Right renal cortex interstitium (tissue), 3 donors: ENCODE measurements around the gene CAP2. TPM values are rescaled to one million over a fixed set of nuclear protein-coding genes. Genes with fewer than 3 reads are reported as not detected.
"Not testable (repeated sequence)": the region's sequence is repeated elsewhere in the genome, so short reads cannot be mapped to it uniquely, and the experiment has no call there.

Source experiments
- DNase-seq, 3 donors: peaks; one replicate each; pipeline ENCODE4 v3.0.0-alpha.2; 2013; ENCODE audit warnings: low read depth in 3 of 3, low spot score in 2 of 3
- polyA plus RNA-seq, 3 donors: library from polyadenylated mRNA; unstranded; fragments of 120-200 nt; gene quantifications; one replicate each; pipeline ENCODE4 v1.2.1, GENCODE V29; 2013; ENCODE audit not compliant: insufficient read length in 3 of 3

CAP2 gene
- polyA plus RNA-seq, 3 donors, result 13.0 to 15.8 (median 13.3) TPM

DNA sequence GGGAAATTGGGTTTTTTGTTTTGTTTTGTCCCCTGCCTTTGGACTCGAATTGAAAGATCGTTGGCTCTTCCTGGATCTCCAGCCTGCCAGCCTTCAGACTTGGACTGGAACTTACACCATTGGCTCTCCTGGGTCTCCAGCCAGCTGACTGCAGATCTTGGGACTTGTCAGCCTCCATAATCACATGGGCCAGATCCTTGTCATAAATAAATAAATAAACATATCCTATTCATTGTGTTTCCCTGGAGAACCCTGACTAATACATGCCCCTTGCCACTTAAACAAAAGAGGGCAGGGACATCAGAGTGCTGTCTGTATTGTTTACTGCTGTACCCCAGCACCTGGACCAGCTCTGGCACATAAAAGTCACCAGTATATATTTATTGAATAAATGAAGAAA lies 101.5 kb downstream of the CAP2 start:
- no peak for DNase-seq

DNA sequence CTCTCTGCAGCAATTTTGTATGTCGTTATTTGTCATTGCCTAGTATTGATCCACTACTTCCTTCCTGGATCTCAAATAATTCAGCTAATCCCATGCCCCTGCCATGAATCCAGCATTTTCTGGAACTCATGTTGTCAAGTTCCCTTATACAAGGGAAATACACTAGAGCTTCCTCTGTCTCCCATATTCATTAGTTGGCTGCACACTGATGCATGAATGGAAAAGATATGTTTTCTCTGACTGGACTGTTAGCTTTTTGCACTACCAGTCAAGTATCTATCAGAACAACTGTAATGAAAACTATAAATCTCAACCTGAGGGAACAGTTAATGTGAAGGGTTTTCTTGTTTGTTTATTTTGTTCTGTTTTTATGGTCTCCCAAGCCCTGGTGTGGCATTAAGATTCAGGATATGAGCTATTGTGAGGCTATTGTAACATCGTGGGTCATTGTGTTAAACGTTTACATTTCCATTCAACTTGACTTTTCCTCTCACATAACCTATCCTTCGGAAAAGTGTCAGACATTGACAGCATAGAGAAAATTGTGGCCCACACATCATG lies 104.2 kb downstream of the CAP2 start:
- no peak for DNase-seq

DNA sequence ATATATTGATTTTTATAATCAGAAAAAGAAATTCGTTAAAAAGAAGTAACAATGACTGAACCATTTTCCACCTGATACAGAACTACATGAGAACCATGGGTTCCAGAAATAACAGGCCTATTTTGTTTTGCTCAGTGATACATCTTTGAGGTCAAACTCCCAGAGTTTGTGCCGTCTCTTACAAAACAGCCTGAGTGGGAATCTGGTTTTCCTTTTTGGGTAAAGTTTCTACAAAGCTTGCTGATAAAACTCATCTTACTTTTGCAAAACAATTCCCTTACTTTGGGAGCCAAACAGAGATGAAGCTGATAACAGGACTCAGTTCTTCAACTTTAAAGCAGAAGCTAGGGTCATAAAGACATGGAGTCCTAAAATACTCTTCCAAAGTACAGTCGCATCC lies 108.0 kb downstream of the CAP2 start:
- no peak for DNase-seq

DNA sequence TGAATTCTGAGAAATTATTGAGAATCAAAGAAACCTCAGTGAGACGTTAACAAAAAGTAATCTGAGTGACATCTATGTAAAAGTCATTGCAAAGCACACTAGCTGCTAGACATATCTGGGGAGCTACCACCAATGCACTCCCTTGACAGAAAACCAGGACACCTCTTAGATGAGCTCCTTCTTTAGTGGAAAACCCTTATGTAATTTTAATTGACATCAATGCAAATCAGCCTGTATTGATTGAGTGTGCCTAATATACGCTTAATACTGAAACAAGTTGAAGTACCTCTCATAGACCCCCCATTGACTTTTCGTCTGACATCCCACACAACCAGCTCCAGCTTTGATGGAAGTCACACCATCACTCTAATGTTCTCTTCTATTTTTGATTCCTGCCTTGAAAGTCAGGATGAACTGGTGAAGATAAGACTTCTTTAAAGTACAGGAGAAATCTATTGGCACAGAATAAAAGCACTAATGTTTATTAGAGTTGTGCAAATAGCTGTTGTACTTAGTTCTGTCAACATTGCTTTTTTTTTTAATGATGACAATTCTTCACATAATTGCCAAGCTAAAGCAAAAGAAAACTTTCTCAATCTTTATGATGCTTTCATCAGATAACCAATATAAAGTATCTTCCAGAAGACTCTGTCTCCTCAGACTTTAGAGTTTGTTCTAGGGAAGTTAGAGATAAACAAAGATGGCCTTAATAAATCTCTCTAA lies 108.7 kb downstream of the CAP2 start:
- no peak for DNase-seq

DNA sequence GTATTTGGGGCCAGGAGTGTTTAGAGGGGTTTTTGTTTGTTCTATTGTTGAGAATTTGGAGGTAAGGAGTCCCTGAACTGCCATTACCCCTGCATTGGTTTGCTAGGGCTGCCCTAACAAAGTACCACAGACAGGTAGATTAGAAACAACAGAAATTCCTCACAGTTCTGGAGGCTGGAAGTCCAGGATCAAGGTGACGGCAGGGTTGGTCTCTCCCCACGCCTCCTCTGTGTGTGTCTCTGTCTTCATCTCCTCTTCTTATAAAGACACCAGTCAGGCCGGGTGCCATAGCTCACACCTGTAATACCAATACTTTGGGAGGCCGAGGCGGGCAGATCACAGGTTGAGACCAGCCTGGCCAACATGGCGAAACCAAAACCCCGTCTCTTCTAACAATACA lies 109.7 kb downstream of the CAP2 start:
- no peak for DNase-seq

DNA sequence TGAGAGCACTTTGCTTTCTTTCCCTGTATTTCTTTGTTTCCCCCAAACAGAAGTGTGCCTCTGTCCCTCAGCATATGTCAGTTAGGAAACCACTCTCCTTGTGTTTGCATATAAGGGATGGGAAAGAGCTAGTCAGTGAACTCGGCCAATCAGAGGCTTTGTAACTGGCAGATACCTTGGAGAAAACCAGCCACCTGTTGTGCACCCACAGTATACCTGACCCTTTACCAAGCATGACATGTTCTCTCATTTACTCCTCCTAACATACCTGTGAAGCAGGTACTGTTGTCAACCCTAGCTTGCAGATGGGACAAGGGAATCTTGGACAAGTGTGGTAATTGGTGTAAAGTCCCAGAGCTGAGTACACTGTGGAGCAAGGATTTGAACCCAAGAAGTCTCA lies 110.6 kb downstream of the CAP2 start:
- DNase-seq, result no peak

DNA sequence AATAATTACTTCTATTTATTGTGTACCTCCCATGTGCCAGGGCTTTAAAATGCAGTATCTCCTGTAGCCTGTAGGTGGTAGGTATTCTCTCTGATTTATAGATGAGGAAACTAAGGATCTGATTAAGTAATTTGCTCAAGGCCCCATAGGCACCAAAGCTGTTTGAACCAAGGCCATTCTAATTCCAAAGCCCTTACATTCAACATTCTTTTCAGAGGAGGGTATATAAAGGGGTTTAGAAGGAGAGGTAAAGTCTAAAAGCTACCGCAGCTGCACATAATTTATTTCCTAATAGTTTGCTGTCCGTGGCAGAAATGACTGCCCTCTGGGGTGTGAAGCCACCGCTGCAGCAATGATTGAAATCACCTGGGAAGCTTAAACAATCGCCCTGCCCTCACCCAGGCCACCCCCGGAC lies 111.7 kb downstream of the CAP2 start:
- no peak for DNase-seq

DNA sequence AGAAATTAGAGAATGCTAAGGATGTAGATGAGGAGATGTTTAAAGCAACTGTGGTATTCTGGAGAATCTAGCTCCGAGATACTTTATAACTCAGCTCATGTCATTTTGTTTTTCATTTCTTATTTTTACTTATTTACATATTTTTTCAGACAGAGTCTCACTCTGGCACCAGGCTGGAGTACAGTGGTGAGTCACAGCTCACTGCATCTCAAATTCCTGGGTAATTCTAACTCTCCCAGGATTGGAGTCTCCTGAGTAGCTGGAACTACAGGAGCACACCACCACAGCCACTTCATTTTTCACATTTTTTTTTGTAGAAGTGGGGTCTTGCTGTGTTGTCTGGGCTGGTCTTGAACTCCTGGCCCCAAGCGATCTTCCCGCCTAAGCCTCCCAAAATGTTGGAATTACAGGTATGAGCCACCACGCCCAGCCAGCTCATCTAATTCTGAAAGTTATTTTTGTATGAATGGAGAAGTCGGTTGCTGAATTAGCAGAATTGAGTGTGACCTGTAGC lies 112.4 kb downstream of the CAP2 start:
- no peak for DNase-seq

DNA sequence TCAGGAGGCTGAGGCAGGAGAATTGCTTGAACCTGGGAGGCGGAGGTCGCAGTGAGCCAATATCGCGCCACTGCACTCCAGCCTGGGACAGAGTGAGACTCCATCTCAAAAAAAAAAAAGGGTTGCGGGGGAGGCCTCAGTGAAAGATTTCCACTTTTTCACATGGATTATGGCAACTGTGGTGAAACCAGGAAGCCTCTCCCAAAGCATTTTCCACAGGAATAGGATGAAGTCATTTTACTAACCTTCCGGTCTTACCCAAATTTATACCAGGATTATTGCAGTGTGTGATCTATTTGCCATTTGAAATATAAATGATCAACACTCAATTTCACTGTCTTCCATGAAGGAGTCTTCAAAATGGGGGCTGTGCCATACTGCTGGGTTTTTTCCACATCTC lies 113.1 kb downstream of the CAP2 start:
- no peak for DNase-seq

DNA sequence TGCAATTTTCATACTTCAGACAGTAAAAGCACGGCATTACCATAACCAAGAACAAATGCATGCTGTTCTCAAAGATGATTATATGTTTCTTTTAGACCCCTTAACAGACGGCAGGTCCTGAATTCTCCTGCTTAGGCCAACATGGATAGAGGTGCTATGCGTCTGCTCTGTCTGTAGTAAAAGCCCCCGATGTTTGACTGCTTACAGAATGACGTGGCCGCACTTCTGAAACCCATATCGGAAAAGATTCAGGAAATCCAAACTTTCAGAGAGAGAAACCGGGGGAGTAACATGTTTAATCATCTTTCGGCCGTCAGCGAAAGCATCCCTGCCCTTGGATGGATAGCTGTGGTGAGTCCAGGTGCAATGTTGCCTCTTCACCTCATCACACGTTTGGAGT lies 113.6 kb downstream of the CAP2 start:
- no peak for DNase-seq

DNA sequence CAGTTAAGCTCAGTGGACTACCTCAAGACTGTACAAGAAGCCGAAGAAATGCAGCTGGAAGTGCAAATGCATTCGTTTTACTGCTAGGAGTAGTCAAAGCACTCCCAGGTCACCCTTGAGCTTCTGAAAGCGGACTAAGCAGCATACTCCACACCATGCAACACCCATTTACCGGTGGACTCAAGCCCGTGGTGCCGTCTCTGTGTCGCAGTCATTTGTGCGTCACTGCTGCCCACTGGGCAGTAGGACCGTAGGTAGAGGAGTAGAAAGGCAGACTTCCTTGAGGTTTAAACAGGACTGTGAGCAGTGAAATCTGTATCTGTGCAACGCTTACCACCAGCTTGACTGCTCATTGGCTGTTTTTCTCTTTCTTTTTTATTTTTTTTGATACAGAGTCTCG lies 117.7 kb downstream of the CAP2 start:
- DNase-seq, result no peak

DNA sequence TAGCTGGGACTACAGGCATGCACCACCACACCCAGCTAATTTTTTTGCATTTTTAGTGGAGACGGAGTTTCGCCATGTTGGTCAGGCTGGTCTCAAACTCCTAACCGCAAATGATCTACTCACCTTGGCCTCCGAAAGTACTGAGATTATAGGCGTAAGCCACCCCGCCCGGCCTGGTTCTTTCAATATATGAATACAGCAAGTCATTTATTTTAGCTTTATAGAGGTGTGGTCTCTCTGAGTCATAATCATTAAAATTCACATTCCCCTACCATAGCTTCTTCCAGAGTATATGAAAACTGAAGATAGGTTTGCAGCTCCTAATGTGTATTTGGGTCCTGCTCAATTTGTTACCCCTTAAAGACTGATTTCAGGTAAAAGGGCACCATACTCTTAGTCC lies 118.2 kb downstream of the CAP2 start:
- DNase-seq, result no peak

DNA sequence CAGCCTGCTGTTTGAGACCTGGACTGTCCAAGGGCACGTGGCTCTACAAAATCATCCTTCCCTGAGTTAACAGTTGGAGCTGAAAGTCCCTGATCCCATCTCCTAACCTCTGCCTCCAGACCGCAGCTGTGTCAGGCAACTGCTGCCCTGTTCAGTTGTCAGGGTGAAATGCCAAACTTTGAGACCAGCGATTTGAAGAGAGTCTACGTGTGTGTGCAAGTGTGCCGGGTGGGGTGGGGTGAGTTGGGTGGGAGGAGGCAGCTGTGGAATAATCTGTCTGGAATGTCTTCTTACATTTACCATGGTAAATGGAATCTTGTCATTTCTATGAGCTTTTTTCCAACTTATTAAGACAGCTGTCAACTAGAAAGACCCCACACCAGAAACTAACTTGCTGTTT lies 125.7 kb downstream of the CAP2 start:
- no peak for DNase-seq

DNA sequence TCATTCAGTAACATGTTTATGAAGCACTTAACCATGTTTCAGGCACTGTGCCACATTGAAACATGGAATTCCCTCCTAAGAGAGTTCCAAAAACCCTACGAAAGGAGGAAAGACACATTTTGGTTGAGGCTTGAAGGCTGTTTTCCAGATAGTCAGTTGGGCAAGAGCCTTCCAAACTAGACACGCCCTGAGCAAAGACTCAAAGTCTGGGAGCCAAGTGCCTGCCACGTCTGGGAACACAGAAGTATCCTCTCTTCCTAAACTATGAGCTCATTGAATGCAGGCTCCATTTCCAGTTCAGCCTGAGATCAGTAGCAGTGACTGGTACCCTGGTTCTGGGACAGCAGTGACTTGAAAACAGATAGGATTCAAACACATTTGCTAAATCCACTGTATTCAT lies 132.2 kb downstream of the CAP2 start:
- DNase-seq, result no peak

DNA sequence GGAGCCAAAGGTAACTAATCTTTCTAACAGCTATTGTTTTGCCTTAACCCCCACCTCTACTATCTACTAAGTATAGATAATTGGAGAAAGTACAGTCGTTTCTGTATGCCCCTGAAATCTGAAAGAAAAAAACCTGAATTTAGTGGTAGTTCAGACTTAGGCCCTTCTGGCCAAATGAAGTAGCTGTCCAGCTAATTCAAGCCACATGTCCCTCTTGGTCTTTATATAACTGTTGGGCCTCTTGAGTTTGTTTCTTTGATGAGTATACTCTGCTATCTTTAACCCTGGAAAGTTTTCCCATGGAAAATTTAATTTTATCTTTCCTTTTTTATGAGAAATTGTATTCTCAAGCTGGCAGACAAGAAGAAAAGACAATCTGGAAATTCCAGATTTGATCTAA lies 133.7 kb downstream of the CAP2 start:
- no peak for DNase-seq

DNA sequence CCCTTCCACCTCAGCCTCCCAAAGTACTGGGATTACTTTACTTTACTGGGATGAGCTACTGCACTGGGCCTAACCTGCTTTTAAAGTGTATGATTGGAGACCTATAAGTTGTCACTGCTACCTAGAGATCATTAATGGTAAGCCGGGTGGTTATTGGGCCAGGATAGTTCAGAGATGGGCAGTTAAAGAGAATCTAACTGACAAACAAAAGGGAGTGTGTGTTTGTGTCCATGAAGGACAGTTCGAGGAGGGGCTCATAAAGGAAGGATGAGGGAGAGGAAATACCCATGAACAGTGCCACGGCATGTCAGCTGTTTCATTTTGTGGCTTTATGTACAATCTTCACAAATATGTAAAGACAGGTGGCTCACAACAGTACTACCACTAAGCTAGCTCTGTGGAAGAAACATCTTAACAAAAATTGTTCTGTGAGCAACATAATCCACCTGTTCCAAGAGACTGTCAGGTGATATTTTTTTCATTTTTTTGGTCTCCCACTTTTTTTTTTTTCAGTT lies 137.0 kb downstream of the CAP2 start:
- DNase-seq, result no peak

DNA sequence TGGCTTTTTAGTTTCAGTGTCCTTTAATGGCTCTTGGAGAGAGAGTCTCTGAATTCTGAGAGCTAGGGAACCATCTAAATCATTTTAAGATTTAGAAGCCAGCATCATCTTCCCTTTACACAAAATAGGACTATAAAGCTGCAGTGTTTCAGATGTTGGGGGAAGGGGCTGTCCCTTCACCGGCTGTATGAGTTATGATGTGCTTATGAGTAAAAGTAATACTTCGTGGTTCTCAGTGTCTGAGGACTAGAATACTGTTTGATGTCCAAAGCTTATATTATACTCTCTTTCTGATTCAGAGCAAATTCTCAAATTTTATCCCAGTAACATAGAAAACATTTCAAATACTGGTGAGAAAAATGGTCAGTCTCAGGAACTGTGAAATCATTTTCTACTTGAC lies 143.2 kb downstream of the CAP2 start:
- DNase-seq, result no peak

DNA sequence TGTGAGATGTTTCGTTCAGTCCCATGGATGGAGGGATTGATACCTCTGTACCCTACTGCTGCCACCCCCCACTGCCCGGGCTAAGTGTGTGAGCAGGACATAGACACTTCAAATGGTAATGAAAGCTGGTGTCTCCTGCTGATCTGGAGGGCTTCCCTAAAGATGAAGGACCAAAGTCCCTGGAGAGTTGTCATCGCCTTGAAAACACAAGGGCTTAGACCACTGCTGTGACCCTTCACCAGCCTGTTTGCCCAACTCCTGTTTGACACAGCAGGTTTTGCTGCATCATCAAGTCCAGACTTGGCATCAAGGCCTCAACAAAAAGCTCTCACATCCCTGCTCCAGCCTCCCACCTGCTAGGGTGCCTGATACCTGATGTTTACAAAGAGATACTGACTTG lies 148.8 kb downstream of the CAP2 start:
- DNase-seq, result no peak

DNA sequence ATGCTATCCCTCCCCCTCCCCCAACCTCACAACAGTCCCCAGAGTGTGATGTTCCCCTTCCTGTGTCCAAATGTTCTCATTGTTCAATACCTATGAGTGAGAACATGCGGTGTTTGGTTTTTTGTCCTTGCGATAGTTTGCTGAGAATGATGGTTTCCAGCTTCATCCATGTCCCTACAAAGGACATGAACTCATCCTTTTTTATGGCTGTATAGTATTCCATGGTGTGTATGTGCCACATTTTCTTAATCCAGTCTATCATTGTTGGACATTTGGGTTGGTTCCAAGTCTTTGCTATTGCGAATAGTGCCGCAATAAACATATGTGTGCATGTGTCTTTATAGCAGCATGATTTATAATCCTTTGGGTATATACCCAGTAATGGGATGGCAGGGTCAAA lies 152.3 kb downstream of the CAP2 start:
- not testable (repeated sequence) for DNase-seq

DNA sequence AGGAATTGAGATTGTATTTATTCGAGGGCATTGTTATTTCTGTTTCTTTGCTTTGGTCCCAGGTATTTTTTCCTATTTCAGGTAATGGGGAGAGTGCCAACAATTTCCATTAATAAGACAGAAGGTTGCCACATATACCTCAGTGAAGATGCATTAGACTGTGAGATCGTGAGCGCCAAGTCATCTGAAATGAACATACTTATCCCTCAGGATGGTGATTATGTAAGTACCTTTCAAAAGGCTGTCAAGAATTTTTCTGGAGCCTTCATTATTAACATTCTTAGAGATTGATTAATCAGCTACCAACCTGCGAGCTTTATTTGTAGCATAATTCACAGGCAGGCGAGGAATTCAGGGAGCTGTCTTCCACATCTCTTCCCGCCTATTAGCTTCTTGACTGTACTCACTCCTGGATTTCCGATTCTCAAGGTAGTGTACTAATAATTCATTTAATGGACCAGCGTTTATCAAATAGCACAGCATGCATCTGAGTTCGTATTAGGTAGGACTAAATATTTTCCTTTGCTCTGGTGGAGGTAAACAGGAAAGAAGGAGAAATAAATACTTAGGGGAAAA lies 158.1 kb downstream of the CAP2 start:
- DNase-seq, result no peak

DNA sequence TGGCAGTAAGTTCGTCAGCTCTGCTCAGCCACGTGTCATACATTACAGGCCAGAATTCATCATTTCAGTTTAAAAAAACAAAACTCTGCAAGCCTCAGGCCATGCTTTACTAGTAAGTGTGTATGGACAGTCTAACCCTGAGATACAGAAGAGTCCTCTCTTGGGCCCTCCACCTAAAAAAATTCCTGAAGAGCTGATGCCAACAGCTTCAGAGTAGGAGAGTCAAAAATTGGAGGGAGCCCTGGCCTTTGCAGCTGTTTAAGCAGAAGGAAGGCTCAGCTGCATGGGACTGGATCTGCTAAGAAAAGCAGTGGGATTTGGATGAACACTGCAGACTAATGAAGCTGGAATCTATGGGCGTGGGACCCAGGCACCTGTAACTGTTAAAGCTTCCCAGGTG lies 159.5 kb downstream of the CAP2 start:
- DNase-seq, result no peak

DNA sequence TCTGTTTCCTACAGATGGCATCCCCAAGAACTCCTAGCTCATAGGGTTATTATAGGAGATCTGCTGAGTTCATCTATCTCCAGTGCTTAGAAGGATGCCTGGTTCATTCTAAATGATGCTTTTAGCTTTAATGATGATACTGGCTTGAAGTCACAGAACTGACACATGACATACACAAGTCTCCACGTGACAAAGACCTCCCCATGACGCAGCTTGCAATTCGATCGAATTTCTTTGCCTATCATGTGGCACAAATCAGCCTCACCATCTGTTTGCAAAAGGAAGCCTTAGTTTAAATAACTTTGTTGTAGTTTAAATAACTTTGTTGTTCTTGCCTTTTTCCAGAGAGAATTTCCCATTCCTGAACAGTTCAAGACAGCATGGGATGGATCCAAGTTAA lies 162.6 kb downstream of the CAP2 start:
- no peak for DNase-seq
